HuH-7 (cell line): ENCODE measurements around the gene SRSF8.
"Not testable (repeated sequence)": the region's sequence is repeated elsewhere in the genome, so short reads cannot be mapped to it uniquely, and the experiment has no call there.

Experiments
- DNase-seq: peaks from one replicate; pipeline ENCODE4 v3.0.0; 2011; ENCODE audit warnings: low spot score

The SRSF8 gene, protein sequence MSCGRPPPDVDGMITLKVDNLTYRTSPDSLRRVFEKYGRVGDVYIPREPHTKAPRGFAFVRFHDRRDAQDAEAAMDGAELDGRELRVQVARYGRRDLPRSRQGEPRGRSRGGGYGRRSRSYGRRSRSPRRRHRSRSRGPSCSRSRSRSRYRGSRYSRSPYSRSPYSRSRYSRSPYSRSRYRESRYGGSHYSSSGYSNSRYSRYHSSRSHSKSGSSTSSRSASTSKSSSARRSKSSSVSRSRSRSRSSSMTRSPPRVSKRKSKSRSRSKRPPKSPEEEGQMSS

DNA sequence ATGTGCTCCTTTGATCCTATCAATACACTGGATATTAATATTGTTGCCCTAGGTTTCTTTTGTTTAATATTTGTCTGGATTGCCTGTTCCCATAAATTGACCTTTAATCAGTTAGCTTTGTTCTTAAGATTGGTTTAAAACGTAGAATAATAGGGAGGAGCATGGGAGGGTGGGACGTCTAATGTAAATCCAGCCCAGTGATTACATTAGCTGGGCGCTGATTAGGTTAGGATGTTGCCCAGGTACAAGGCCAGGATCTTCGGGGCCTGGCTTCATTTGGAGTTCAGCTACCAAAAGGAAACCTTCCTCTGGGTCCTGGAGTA, at the start of gene SRSF8:
SRSF8 (plus strand) TSS at position 204 of the 323 bp plus-strand sequence. CDS start 308 bp downstream, outside the sequence.
- DNase-seq, result no peak

DNA sequence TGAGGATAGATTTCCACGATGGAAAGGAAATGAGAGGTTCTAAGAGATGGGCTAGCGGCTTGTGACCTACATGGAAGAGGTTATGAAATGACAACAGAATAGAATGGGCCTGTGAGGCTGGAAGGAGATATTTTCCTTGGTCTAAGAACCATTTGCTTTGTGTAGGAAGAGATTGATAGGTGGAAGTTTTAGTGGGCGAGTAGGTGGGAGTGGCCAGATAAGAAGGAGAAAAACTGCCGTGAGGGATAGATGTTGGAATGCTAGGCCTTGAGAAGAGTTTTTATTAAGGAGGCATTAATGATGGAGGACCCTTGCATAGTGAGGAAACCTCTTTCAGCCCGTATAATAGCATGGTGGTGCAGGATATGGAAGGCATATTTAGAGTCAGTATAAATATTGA, 45.3 kb upstream of the SRSF8 start:
- not testable (repeated sequence) for DNase-seq

DNA sequence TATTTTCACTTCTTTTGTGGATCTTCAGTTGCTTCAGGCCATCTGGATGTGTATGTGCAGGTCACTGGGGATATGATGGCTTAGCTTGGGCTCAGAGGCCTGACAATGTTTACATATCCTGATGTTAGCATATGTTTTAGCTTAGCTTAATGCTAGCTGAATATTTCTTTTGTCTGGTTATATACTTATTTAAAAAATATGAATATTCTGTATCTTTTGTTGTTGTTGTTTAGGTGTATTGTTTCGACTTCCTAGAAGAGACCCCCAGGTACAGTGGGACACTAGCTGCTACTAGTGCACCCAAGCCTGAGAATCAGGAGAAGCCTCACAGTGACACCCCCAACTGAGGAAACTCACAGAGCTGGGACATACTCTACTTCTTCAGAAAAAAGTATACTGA, 41.8 kb upstream of the SRSF8 start, which contains the start of gene KDM4E:
KDM4E (plus strand) TSS at position 301 of the 400 bp plus-strand sequence. CDS start 300 bp downstream, outside the sequence.
- no peak for DNase-seq

DNA sequence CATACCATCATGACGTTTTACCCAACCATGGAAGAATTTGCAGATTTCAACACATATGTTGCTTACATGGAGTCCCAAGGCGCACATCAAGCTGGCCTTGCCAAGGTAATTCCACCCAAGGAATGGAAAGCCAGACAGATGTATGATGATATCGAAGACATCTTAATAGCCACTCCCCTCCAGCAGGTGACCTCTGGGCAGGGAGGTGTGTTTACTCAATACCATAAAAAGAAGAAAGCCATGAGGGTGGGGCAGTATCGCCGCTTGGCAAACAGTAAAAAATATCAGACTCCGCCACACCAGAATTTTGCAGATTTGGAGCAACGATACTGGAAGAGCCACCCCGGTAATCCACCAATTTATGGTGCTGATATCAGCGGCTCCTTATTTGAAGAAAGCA, 41.1 kb upstream of the SRSF8 start:
- not testable (repeated sequence) for DNase-seq

GRCh38 chr11:95028357-95028756, 38.4 kb upstream of the SRSF8 start:
- DNase-seq, result no peak

- DNase-seq, result no peak
These were observed 33.7 kb upstream of the SRSF8 start for GRCh38 chr11:95033051-95033450.

GRCh38 chr11:95035316-95035715, 31.4 kb upstream of the SRSF8 start:
- no peak for DNase-seq

DNA sequence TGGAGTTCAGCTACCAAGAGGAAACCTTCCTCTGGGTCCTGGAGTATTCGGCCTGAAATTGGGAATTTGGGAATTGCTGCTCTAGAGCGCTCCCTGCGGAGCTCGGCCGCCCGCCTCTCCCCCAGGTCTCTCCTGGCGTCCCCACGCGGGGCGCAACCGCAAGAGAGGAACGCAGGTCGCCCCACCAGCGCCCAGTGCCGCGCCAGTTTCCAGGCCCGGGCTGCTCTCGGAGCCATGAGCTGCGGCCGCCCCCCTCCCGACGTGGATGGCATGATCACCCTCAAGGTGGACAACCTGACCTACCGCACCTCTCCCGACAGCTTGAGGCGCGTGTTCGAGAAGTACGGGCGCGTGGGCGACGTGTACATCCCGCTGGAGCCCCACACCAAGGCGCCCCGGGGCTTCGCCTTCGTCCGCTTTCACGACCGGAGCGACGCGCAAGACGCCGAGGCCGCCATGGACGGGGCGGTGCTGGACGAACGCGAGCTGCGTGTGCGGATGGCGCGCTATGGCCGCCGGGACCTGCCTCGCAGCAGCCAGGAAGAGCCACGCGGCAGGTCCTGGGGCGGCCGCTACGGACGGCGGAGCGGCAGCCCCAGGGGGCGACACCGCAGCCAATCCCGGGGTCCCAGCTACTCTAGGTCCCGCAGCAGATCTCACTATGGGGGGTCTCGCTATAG, 29.2 kb upstream of the SRSF8 start:
- not testable (repeated sequence) for DNase-seq

DNA sequence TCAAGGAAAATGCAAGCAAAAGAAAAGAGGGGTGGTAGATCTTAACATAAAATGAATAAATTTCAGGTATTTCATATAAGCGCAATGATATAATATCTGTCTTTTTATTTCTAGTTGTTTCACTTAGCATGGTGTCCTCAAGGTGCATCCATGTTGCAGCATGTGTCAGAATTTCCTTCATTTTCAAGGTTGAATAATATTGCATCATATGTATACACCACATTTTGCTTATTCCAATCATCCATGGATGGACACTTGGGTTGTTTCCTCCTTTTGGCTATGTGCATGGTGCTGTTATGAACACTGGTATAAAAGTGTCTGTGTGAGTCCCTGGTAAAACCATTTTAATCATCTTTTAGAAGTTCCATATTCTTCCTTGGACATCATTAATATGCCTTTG, 24.5 kb upstream of the SRSF8 start:
- DNase-seq, result no peak

DNA sequence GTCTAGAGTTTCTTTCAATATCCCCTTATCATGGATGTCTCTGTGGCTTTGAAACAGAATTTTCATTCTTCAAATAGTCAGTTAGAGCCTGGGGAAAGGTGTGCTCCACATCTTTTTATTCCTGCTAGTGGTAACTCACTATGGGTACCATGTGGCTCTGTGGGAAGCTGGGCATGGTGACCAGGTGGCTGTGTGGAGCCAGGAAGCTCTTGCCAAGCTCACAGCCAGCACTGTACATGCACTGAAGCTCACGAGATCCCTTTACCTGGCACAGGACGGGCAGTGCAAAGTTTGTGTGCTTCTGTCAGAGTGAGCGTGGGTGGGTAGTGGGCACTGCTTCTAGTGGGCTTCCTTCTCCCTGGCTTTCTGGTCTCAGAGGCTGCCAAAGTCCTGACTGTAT, 23.8 kb upstream of the SRSF8 start:
- no peak for DNase-seq

GRCh38 chr11:95044010-95044409, 22.7 kb upstream of the SRSF8 start:
- no peak for DNase-seq

DNA sequence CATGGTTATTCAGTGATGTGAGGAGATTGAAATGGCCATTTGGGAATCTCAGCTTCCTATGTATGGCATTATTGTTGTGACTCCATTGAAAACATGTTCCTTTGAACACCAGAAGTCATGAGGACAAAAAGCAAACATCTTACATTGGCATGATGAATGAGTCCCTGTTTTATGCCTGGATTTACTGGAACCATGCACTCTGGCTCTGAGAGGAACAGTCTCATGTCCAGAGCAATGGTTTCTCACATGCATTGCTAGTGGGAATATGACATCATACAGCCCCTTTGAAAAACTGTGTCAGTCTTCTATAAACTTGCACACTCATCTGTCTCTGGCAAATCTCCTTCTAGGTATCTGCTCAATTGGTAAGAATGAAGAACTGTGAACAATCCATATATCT, 20.9 kb upstream of the SRSF8 start:
- DNase-seq, result no peak

- DNase-seq, result not testable (repeated sequence)
These were observed 17.6 kb upstream of the SRSF8 start, which contains the start of gene KDM4F for GRCh38 chr11:95049122-95049521. TSS of gene KDM4F (plus strand) at chr11:95049422.

DNA sequence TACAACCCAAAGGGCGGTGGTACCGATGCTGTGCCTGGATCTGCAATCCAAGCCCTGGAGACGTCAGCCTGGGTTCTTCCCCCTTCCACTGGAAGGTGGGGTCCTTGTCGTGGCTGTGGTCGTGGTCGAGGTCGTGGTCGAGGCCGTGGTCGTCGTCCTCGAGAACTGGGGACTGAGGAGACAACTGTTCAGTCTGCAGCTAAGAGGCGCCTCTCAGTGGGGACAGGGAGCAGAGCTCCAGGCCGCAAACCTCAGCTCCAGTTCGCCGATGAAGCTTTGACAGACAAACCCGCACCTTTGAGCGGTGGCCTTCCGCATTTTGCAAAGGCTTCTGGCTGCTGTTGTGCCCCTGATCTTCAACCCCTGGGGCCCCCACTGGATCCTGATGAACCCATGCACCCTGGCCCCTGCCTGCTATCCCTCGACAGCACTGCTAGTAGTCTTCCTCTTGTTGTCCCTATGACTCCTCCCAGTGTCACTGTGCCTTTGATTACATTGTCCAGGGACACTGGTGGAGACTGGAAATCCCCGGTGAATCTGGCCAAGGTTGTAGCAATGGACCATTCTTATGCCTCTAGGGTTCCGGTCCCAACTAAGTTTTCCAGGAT, 16.0 kb upstream of the SRSF8 start:
- DNase-seq, result no peak

DNA sequence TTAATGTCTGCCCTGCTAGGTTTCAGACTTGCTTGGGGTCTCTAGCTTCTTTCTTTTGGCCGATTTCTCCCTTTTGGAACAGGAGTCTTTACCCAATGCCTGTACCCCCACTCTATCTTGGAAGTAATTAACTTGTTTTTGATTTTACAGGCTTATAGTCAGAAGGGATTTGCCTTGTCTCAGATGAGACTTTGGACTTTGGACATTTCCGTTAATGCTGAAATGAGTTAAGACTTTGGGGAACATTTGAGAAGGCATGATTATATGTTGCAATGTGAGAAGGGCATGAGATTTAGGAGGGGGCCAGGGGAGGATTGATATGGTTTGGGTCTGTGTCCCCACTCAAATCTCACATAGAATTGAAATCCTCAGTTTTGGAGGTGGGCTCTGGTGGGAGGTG, 12.4 kb upstream of the SRSF8 start:
- DNase-seq, result no peak

- no peak for DNase-seq
These were observed 11.3 kb upstream of the SRSF8 start for GRCh38 chr11:95055283-95055897.

DNA sequence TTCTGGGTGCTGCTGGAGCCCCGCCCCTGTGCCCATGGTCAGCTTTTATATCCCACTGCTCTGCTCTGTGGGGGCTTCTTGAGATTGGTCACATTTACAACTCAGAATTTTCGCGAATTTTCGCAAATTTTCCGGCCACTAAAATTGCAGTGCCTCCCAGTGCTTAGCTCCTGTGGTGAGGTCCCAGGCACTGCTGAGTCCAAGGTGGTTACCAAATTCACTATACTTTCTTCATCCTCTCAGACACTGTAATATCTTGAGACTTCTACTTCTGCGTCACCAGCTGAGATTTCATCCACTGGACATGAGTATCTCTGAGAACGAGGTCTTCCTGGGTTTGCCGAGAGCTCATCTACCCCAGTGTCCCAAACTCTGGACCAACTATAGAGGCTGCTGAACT, 8.8 kb upstream of the SRSF8 start:
- DNase-seq, result no peak

- DNase-seq, result no peak
These were observed 8.1 kb upstream of the SRSF8 start for GRCh38 chr11:95058621-95059020.

GRCh38 chr11:95059046-95059445, 7.7 kb upstream of the SRSF8 start:
- DNase-seq, result no peak

DNA sequence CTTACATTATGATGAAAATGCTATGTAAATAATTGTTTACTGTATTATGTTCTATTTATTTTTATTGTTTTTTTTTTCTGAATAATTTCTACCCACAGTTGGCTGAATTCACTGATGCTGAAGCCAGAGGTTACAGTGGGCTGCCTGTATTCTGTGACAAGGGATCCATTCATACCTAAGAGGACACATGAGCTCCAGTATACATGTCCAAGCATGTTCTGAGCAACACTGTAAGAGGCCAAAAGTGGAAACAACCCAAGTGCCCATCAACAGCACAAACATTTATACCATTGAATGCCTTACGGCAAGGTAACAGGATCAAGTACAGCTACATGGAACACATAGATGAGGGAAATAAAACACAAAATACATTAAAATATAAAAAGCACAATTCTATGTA, 1.4 kb upstream of the SRSF8 start:
- no peak for DNase-seq

GRCh38 chr11:95067039-95067840, 521 bp downstream of the SRSF8 start:
- DNase-seq, result peak; percentile 25

- DNase-seq, result no peak
These were observed 1.1 kb downstream of the SRSF8 start for GRCh38 chr11:95067841-95068219.
